Muscle of leg (tissue), 11 donors: ENCODE results near the gene KCNJ5. TPM values are rescaled to one million over a fixed set of nuclear protein-coding genes. Genes with fewer than 3 reads are reported as not detected.

ENCODE experiments used
- DNase-seq: peaks from one replicate; pipeline ENCODE4 v3.0.0; 2013
- H3K27ac ChIP-seq: one replicate; pipeline ENCODE4 v1.5.1; 2013; ENCODE audit warnings: mild to moderate bottlenecking, low read length, control low read depth
- H3K27me3 ChIP-seq: one replicate; pipeline ENCODE4 v1.6.1; 2013; ENCODE audit warnings: low read length; ENCODE audit not compliant: control insufficient read depth, insufficient read depth
- H3K36me3 ChIP-seq: one replicate; pipeline ENCODE4 v1.6.1; 2013; ENCODE audit warnings: low read length; ENCODE audit not compliant: control insufficient read depth, insufficient read depth
- H3K4me1 ChIP-seq: one replicate; pipeline ENCODE4 v1.6.1; 2013; ENCODE audit warnings: low read length; ENCODE audit not compliant: control insufficient read depth, insufficient read depth
- H3K4me3 ChIP-seq: one replicate; pipeline ENCODE4 v1.5.1; 2013; ENCODE audit warnings: low read length, control low read depth
- H3K9me3 ChIP-seq: replicated peaks from 2 replicates; pipeline ENCODE4 v1.6.1; 2013; ENCODE audit warnings: low read depth, low read length; ENCODE audit not compliant: control insufficient read depth
- WGBS: methylation state at CpG from one replicate; pipeline ENCODE4 v1.1.5; 2013; ENCODE audit warnings: missing lambda C conversion rate; ENCODE audit not compliant: insufficient coverage; 5-methylcytosine and 5-hydroxymethylcytosine counted together
- polyA plus RNA-seq, 8 donors: library from polyadenylated mRNA; unstranded; fragments of 120-200 nt; gene quantifications; one replicate each; pipeline versions ENCODE4 v1.2.1 to v1.2.3, GENCODE V29; 2013; ENCODE audit warnings: inconsistent platforms in 1 of 8, low replicate concordance in 1 of 8; ENCODE audit not compliant: insufficient read length in 8 of 8, insufficient read depth in 1 of 8
- total RNA-seq: library from RNA; stranded (reverse); fragments of 120-200 nt; gene quantifications from one replicate; pipeline ENCODE4 v1.2.4, GENCODE V29; 2013

The KCNJ5 gene
- total and polyA plus RNA-seq, 9 donors, result 0.35 to 1.5 (median 0.57) TPM

GRCh38 chr11:128949791-128950454 is 58.8 kb downstream of the KCNJ5 start:
- no peaks in the 10 kb centered on the region for H3K27me3 ChIP-seq
- H3K27ac ChIP-seq, result no peak overlapping the region
- no peaks in the 10 kb centered on the region for H3K4me1 ChIP-seq
- H3K4me3 ChIP-seq, result no peak overlapping the region
- 93% methylated on average over 6 of the region's 13 CpGs for WGBS
- no peaks in the 10 kb centered on the region for H3K9me3 ChIP-seq
- DNase-seq, result no peak
- no peaks in the 10 kb centered on the region for H3K36me3 ChIP-seq

DNA sequence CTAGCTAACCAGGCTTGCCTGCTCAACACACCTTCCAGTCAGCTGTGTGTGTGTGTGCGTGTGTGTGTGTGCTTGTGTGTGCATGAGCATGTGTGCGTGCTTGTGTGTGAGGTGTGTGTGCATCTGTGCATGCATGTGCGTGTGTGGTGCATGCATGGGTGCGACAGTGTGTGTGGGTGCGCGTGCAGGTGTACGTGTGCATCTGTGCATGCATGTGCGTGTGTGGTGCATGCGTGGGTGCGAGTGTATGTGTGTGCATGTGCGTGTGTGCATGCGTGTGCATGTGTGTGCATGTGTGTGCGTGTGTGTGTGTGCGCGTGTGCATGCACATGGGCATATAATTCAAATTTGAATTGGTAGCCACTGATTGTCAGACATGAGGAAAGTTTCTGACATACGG is 62.0 kb downstream of the KCNJ5 start:
- H3K9me3 ChIP-seq, result no peaks in the 10 kb centered on the region
- no peaks in the 10 kb centered on the region for H3K27me3 ChIP-seq
- H3K36me3 ChIP-seq, result no peaks in the 10 kb centered on the region
- DNase-seq, result no peak
- H3K4me3 ChIP-seq, result no peak overlapping the region
- no peaks in the 10 kb centered on the region for H3K4me1 ChIP-seq
- no peak overlapping the region for H3K27ac ChIP-seq
- 89% methylated on average over 14 of the region's 16 CpGs for WGBS

GRCh38 chr11:128955636-128956035 is 64.5 kb downstream of the KCNJ5 start:
- H3K4me3 ChIP-seq, result no peak overlapping the region
- H3K27ac ChIP-seq, result no peak overlapping the region
- H3K4me1 ChIP-seq, result no peaks in the 10 kb centered on the region
- no peaks in the 10 kb centered on the region for H3K27me3 ChIP-seq
- no peaks in the 10 kb centered on the region for H3K36me3 ChIP-seq
- 61% methylated on average over 2 of the region's 3 CpGs for WGBS
- no peak for DNase-seq
- H3K9me3 ChIP-seq, result no peaks in the 10 kb centered on the region

DNA sequence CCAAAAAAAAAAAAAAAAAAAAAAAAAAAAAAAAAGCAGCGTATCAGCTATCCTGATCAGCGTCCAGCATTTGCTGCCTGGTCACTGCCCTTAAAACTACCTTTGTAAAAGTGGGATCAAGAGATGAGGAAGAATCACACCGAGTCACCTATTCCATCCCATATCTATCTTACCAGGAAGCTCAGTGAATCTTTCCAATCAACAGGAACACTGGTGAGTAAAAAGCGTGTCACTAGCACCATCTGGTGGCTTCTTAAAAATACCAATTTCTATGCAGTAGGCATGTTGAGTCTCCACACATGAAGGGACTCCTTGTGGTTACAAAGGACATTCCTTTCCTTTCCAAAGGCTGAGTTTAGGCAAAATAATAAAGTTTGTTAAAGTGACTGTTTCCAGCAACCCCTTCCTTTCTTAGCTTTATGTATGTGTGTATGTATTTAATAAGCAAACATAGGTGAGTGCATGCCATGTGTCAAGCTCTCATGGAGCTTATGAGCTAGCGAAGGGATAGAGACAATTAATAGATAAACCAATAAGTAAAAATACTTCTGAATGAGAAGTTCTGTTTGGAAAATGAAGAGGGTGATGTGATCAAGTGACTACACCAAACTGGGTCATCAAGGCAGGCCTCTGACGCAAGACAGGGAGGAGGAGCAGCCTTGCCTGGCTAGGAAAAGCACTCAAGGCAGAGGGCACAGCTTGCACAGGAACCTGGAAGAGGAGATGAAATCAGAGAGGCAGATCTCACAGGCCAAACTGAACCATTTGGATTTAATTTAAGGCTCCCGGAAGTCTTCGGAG is 65.4 kb downstream of the KCNJ5 start:
- no peaks in the 10 kb centered on the region for H3K4me1 ChIP-seq
- H3K27me3 ChIP-seq, result no peaks in the 10 kb centered on the region
- peak; percentile 88 for DNase-seq
- H3K36me3 ChIP-seq, result peaks cover 2% of the 10 kb centered on the region
- H3K4me3 ChIP-seq, result no peak overlapping the region
- H3K9me3 ChIP-seq, result no peaks in the 10 kb centered on the region
- no peak overlapping the region for H3K27ac ChIP-seq
- WGBS, result 73% methylated on average over 3 of the region's 8 CpGs

- no peak for DNase-seq
- no peaks in the 10 kb centered on the region for H3K9me3 ChIP-seq
- H3K4me3 ChIP-seq, result no peak overlapping the region
- H3K36me3 ChIP-seq, result peaks cover 2% of the 10 kb centered on the region
- WGBS, result 57% methylated on average over 4 of the region's 8 CpGs
- no peaks in the 10 kb centered on the region for H3K27me3 ChIP-seq
- H3K4me1 ChIP-seq, result no peaks in the 10 kb centered on the region
- no peak overlapping the region for H3K27ac ChIP-seq
Observed at GRCh38 chr11:128957202-128957482, 66.0 kb downstream of the KCNJ5 start.

- Histone ChIP-seq H3K9me3 (no peaks in the 10 kb centered on the region), H3K27me3 (no peaks in the 10 kb centered on the region), H3K4me3 (no peak overlapping the region), H3K36me3 (peaks cover 5% of the 10 kb centered on the region), H3K27ac (no peak overlapping the region), H3K4me1 (no peaks in the 10 kb centered on the region)
- no peak for DNase-seq
- WGBS, result no CpG with 5 or more reads among the region's 2 CpGs
Observed at GRCh38 chr11:128961645-128962044, 70.5 kb downstream of the KCNJ5 start.

- H3K36me3 ChIP-seq, result peaks cover 5% of the 10 kb centered on the region
- H3K27me3 ChIP-seq, result no peaks in the 10 kb centered on the region
- no peak overlapping the region for H3K4me3 ChIP-seq
- 87% methylated on average over 3 of the region's 5 CpGs for WGBS
- H3K4me1 ChIP-seq, result no peaks in the 10 kb centered on the region
- H3K27ac ChIP-seq, result no peak overlapping the region
- H3K9me3 ChIP-seq, result no peaks in the 10 kb centered on the region
- DNase-seq, result no peak
Observed at GRCh38 chr11:128962896-128963295, 71.7 kb downstream of the KCNJ5 start.

DNA sequence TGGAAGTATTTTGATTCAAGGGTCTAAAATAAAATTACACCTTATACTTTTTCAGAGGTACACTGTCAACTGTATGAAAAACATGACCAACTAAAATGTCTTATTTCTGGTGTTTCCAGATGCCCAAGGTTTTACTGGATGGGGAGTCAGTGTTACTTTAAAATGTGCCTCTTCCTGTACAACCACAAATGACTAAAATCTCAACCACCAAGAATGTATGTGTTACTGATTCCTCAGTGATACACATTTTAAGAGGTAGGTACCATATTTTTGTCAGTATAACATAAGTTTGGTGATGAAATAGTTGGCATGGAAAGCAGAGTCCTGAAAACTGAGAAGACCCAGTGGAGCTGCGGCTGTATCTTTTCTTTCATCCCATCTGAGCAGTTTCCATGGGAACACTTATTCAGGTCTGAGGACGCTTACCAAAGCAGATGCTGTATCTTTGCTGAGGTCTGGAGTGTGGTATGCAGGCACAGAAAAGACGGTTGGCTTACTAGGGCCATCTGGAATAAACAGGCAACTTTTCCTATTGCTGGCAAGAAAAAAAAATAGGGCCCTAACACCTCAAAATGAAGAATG is 72.7 kb downstream of the KCNJ5 start:
- H3K36me3 ChIP-seq, result peaks cover 10% of the 10 kb centered on the region
- H3K4me3 ChIP-seq, result no peak overlapping the region
- no CpG with 5 or more reads among the region's 3 CpGs for WGBS
- no peaks in the 10 kb centered on the region for H3K27me3 ChIP-seq
- no peak for DNase-seq
- H3K4me1 ChIP-seq, result no peaks in the 10 kb centered on the region
- H3K9me3 ChIP-seq, result no peaks in the 10 kb centered on the region
- H3K27ac ChIP-seq, result no peak overlapping the region

- H3K27me3 ChIP-seq, result no peaks in the 10 kb centered on the region
- no peak for DNase-seq
- H3K27ac ChIP-seq, result no peak overlapping the region
- H3K4me1 ChIP-seq, result no peaks in the 10 kb centered on the region
- WGBS, result 69% methylated on average over 2 of the region's 7 CpGs
- H3K36me3 ChIP-seq, result peaks cover 17% of the 10 kb centered on the region
- H3K4me3 ChIP-seq, result no peak overlapping the region
- H3K9me3 ChIP-seq, result no peaks in the 10 kb centered on the region
Observed at GRCh38 chr11:128964463-128964930, 73.3 kb downstream of the KCNJ5 start.

GRCh38 chr11:128965485-128965884 is 74.3 kb downstream of the KCNJ5 start:
- Histone ChIP-seq H3K4me3 (no peak overlapping the region), H3K27ac (no peak overlapping the region), H3K9me3 (no peaks in the 10 kb centered on the region), H3K27me3 (no peaks in the 10 kb centered on the region), H3K4me1 (no peaks in the 10 kb centered on the region), H3K36me3 (peaks cover 26% of the 10 kb centered on the region)
- peak; percentile 45 for DNase-seq
- 70% methylated on average over 3 of the region's 4 CpGs for WGBS
